Measurements from ENCODE around the gene HNF1A.

Gene HNF1A

DNA sequence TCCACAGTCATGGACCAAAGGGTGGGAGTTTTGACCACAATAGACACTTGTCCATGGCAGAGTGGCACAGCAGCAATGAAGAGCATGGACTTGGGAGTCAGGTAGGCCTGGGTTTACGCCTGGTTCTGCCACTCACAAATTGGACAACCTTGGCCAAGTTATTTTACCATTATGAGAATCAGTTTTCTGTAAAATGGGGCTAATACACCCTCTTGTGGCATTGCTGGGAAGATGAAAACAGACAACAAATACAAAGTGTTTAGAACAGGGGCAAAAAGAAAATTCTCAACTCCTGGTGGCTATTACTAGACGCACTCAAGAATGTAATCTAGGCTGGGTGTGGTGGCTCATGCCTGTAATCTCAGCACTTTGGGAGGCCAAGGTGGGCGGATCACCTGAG is 35.4 kb downstream of the HNF1A start:
- H4K8ac ChIP-seq (ENCODE audit: low read depth, low read length), result no peak overlapping the region
- H2BK120ac ChIP-seq (ENCODE audit: low read depth, low read length), result no peak overlapping the region
- no peak overlapping the region for H2AK5ac ChIP-seq (ENCODE audit: low read depth, low read length)
- H3K14ac ChIP-seq (ENCODE audit: low read length), result no peak overlapping the region
- H2BK5ac ChIP-seq (ENCODE audit: low read length), result no peak overlapping the region
- H3K4me2 ChIP-seq (ENCODE audit: insufficient read depth, low read length, poor library complexity, severe bottlenecking), result no peak overlapping the region
- no peak overlapping the region for H3K9ac ChIP-seq (ENCODE audit: low read depth, low read length, poor library complexity)
- no CpG with 5 or more reads among the region's 3 CpGs for WGBS, 2 donors (ENCODE audit: extremely low coverage in 2 of 2, insufficient read length in 2 of 2, insufficient replicate concordance in 1 of 2)
- H3K4me3 ChIP-seq (ENCODE audit: low read length in 2 of 2), result no peak overlapping the region
- no peak for DNase-seq (ENCODE audit: low spot score)
- no peak overlapping the region for H3K18ac ChIP-seq (ENCODE audit: low read length)
- H3K79me1 ChIP-seq (ENCODE audit: low read depth, low read length), result no peaks in the 10 kb centered on the region
- peaks cover 2% of the 10 kb centered on the region in 2 donors for H3K4me1 ChIP-seq (ENCODE audit: control insufficient read depth in 2 of 2, insufficient read depth in 1 of 2, low read depth in 1 of 2, low read length in 2 of 2)
- H2AFZ ChIP-seq (ENCODE audit: low read length), result no peak overlapping the region
- no peak overlapping the region for H4K91ac ChIP-seq (ENCODE audit: low read depth, low read length, poor library complexity)
- H3K36me3 ChIP-seq (replicated peaks in 1 of 2; ENCODE audit: control insufficient read depth in 2 of 2, insufficient read depth in 2 of 2, low read length in 2 of 2), result peaks cover 16 to 44% of the 10 kb centered on the region in 2 donors
- H3K4ac ChIP-seq (ENCODE audit: low read length), result no peak overlapping the region
- no peak overlapping the region for H3K23ac ChIP-seq (ENCODE audit: low read depth, low read length, poor library complexity)
- no peak overlapping the region for H3K27ac ChIP-seq (replicated peaks; ENCODE audit: low read length)
- no peak overlapping the region for H2BK12ac ChIP-seq (ENCODE audit: low read length)
- no peaks in the 10 kb centered on the region for H3K9me3 ChIP-seq (replicated peaks in 1 of 2; ENCODE audit: control insufficient read depth in 2 of 2, insufficient read depth in 1 of 2, low read depth in 1 of 2, low read length in 2 of 2)
- no peak overlapping the region for H2BK15ac ChIP-seq (ENCODE audit: low read length)
- peaks cover 0 to 2% (median 0%) of the 10 kb centered on the region in 3 experiments for H3K27me3 ChIP-seq (ENCODE audit: control insufficient read depth in 3 of 3, insufficient read depth in 3 of 3, low read depth in 1 of 3, low read length in 3 of 3)

GRCh38 chr12:121015825-121016766 is 37.8 kb downstream of the HNF1A start, which contains the start of gene C12orf43:
Gene C12orf43, minus strand, starts transcription at chr12:121016487. Its CDS starts 13 bp downstream, at chr12:121016474.
- Histone ChIP-seq H4K91ac (ENCODE audit: low read depth, low read length, poor library complexity) (no peak within 1 kb of the TSS), H3K4me2 (ENCODE audit: insufficient read depth, low read length, poor library complexity, severe bottlenecking) (peak within 1 kb of the TSS; percentile 76), H2BK120ac (ENCODE audit: low read depth, low read length) (no peak within 1 kb of the TSS), H3K9me3 (replicated peaks in 1 of 2; ENCODE audit: control insufficient read depth in 2 of 2, insufficient read depth in 1 of 2, low read depth in 1 of 2, low read length in 2 of 2) (no peaks in the 10 kb centered on the region), H3K4me1 (ENCODE audit: control insufficient read depth in 2 of 2, insufficient read depth in 1 of 2, low read depth in 1 of 2, low read length in 2 of 2) (peaks cover 2% of the 10 kb centered on the region in 2 donors), H3K9ac (ENCODE audit: low read depth, low read length, poor library complexity) (peak within 1 kb of the TSS; percentile 82), H2BK12ac (ENCODE audit: low read length) (no peak within 1 kb of the TSS), H3K14ac (ENCODE audit: low read length) (no peak within 1 kb of the TSS), H3K27me3 (ENCODE audit: control insufficient read depth in 3 of 3, insufficient read depth in 3 of 3, low read depth in 1 of 3, low read length in 3 of 3) (peaks cover 0 to 6% (median 0%) of the 10 kb centered on the region in 3 experiments), H2BK15ac (ENCODE audit: low read length) (no peak within 1 kb of the TSS), H3K27ac (replicated peaks; ENCODE audit: low read length) (peak within 1 kb of the TSS; percentile 49), H3K4ac (ENCODE audit: low read length) (no peak within 1 kb of the TSS), H4K8ac (ENCODE audit: low read depth, low read length) (peak within 1 kb of the TSS; percentile 29), H2BK5ac (ENCODE audit: low read length) (no peak within 1 kb of the TSS), H3K36me3 (replicated peaks in 1 of 2; ENCODE audit: control insufficient read depth in 2 of 2, insufficient read depth in 2 of 2, low read length in 2 of 2) (peaks cover 3 to 21% of the 10 kb centered on the region in 2 donors), H2AFZ (ENCODE audit: low read length) (peak within 1 kb of the TSS; percentile 94), H3K18ac (ENCODE audit: low read length) (no peak within 1 kb of the TSS), H3K79me1 (ENCODE audit: low read depth, low read length) (no peaks in the 10 kb centered on the region), H2AK5ac (ENCODE audit: low read depth, low read length) (no peak within 1 kb of the TSS), H3K4me3 (ENCODE audit: low read length in 2 of 2) (peak within 1 kb of the TSS; percentile 88 to 96), H3K23ac (ENCODE audit: low read depth, low read length, poor library complexity) (no peak within 1 kb of the TSS)
- DNase-seq (ENCODE audit: low spot score), result peak; percentile 90
- WGBS, 2 donors (ENCODE audit: extremely low coverage in 2 of 2, insufficient read length in 2 of 2, insufficient replicate concordance in 1 of 2), result no CpG with 5 or more reads among the region's 34 CpGs

GRCh38 chr12:121017966-121018491 is 39.7 kb downstream of the HNF1A start:
- Histone ChIP-seq H3K36me3 (replicated peaks in 1 of 2; ENCODE audit: control insufficient read depth in 2 of 2, insufficient read depth in 2 of 2, low read length in 2 of 2) (peaks cover 1 to 8% of the 10 kb centered on the region in 2 donors), H2AFZ (ENCODE audit: low read length) (peak overlapping the region; percentile 23), H4K8ac (ENCODE audit: low read depth, low read length) (no peak overlapping the region), H2AK5ac (ENCODE audit: low read depth, low read length) (peak overlapping the region; percentile 74), H3K23ac (ENCODE audit: low read depth, low read length, poor library complexity) (no peak overlapping the region), H4K91ac (ENCODE audit: low read depth, low read length, poor library complexity) (no peak overlapping the region), H3K27ac (replicated peaks; ENCODE audit: low read length) (no peak overlapping the region), H3K9me3 (replicated peaks in 1 of 2; ENCODE audit: control insufficient read depth in 2 of 2, insufficient read depth in 1 of 2, low read depth in 1 of 2, low read length in 2 of 2) (no peaks in the 10 kb centered on the region), H2BK12ac (ENCODE audit: low read length) (no peak overlapping the region), H3K27me3 (ENCODE audit: control insufficient read depth in 3 of 3, insufficient read depth in 3 of 3, low read depth in 1 of 3, low read length in 3 of 3) (peaks cover 0 to 6% (median 0%) of the 10 kb centered on the region in 3 experiments), H2BK15ac (ENCODE audit: low read length) (no peak overlapping the region), H3K18ac (ENCODE audit: low read length) (no peak overlapping the region), H2BK5ac (ENCODE audit: low read length) (no peak overlapping the region), H2BK120ac (ENCODE audit: low read depth, low read length) (no peak overlapping the region), H3K9ac (ENCODE audit: low read depth, low read length, poor library complexity) (no peak overlapping the region), H3K14ac (ENCODE audit: low read length) (no peak overlapping the region), H3K4ac (ENCODE audit: low read length) (no peak overlapping the region), H3K4me2 (ENCODE audit: insufficient read depth, low read length, poor library complexity, severe bottlenecking) (no peak overlapping the region), H3K79me1 (ENCODE audit: low read depth, low read length) (no peaks in the 10 kb centered on the region), H3K4me1 (ENCODE audit: control insufficient read depth in 2 of 2, insufficient read depth in 1 of 2, low read depth in 1 of 2, low read length in 2 of 2) (peaks cover 2% of the 10 kb centered on the region in 2 donors), H3K4me3 (ENCODE audit: low read length in 2 of 2) (no peak overlapping the region)
- no CpG with 5 or more reads among the region's 15 CpGs for WGBS, 2 donors (ENCODE audit: extremely low coverage in 2 of 2, insufficient read length in 2 of 2, insufficient replicate concordance in 1 of 2)
- DNase-seq (ENCODE audit: low spot score), result no peak
